Gastroesophageal sphincter (tissue), 3 donors: Measurements from ENCODE around the gene ACP3.

Source experiments
- EP300 ChIP-seq: sonication (generic); formaldehyde crosslinking; IDR thresholded peaks from one replicate; pipeline ENCODE4 v1.6.1; 2017; ENCODE audit warnings: antibody characterized with exemption, mild to moderate bottlenecking
- POLR2AphosphoS5 ChIP-seq: sonication (generic); formaldehyde crosslinking; IDR thresholded peaks from one replicate; pipeline ENCODE4 v1.6.1; 2017; ENCODE audit warnings: antibody characterized with exemption
- TF ChIP-seq, protein P1 (sequence below), 4 experiments: fragments of 200-600 bp in 2 of 4; fragments of 450-650 bp in 2 of 4; sonication (generic) in 1 of 4; IDR thresholded peaks; one replicate each; pipeline ENCODE4 v1.5.1; 2017 to 2019; ENCODE audit warnings: antibody characterized with exemption in 4 of 4, mild to moderate bottlenecking in 2 of 4, moderate library complexity in 2 of 4

DNA sequence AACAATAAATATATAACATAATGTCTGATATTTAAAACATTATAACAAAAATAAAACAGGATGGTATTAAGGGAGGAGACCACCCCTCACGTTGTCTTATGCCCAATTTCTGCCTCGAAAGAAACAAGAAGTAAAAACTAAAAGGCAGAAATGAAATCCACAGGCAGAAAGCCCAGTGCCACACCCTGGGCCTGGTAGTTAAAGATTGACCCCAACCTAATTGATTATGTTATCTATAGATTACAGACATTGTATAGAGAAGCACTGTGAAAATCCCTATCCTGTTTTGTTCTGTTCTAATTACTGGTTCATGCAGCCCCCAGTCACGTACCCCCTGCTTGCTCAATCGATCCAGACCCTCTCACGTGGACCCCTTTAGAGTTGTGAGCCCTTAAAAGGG, 22.3 kb upstream of the ACP3 start:
- TF ChIP-seq, protein P1, sequence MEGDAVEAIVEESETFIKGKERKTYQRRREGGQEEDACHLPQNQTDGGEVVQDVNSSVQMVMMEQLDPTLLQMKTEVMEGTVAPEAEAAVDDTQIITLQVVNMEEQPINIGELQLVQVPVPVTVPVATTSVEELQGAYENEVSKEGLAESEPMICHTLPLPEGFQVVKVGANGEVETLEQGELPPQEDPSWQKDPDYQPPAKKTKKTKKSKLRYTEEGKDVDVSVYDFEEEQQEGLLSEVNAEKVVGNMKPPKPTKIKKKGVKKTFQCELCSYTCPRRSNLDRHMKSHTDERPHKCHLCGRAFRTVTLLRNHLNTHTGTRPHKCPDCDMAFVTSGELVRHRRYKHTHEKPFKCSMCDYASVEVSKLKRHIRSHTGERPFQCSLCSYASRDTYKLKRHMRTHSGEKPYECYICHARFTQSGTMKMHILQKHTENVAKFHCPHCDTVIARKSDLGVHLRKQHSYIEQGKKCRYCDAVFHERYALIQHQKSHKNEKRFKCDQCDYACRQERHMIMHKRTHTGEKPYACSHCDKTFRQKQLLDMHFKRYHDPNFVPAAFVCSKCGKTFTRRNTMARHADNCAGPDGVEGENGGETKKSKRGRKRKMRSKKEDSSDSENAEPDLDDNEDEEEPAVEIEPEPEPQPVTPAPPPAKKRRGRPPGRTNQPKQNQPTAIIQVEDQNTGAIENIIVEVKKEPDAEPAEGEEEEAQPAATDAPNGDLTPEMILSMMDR (IDR thresholded peaks at IDR 0.05): no peak
- TF ChIP-seq POLR2AphosphoS5 (no peak), EP300 (no peak)
